Fibroblast of the aortic adventitia (primary cell): ENCODE data around the gene SAP25. TPM values are rescaled to one million over a fixed set of nuclear protein-coding genes. Genes with fewer than 3 reads are reported as not detected.

Experiments used
- DNase-seq: peaks from one replicate; pipeline ENCODE4 v3.0.0-alpha.2; 2010; ENCODE audit warnings: low read depth
- H3K4me3 ChIP-seq: 2 replicates; pipeline ENCODE4 v1.5.1; 2011; ENCODE audit warnings: low read depth, mild to moderate bottlenecking, control low read depth, low read length, moderate library complexity
- CTCF ChIP-seq: IDR thresholded peaks from 2 replicates; pipeline ENCODE4 v1.5.1; 2011; ENCODE audit warnings: mild to moderate bottlenecking, low read length, control low read depth, inconsistent platforms; ENCODE audit not compliant: insufficient read depth
- total RNA-seq: library from RNA; depleted of rRNA; stranded (reverse); fragments of >200 nt; gene quantifications from 2 replicates; pipeline ENCODE4 v1.2.3, GENCODE V29; 2012; ENCODE audit warnings: low replicate concordance

Gene SAP25
- total RNA-seq, 1 donor = not detected

- TF ChIP-seq CTCF = no peak
- no peak overlapping the region for H3K4me3 ChIP-seq
- DNase-seq = no peak
Measured at GRCh38 chr7:100582041-100582579, 8.4 kb upstream of the SAP25 start.

- DNase-seq = no peak
Measured at GRCh38 chr7:100580466-100581283, 7.0 kb upstream of the SAP25 start.

GRCh38 chr7:100578246-100579183 is 4.8 kb upstream of the SAP25 start:
- DNase-seq = no peak
- no peak overlapping the region for H3K4me3 ChIP-seq
- no peak for TF ChIP-seq CTCF

More at GRCh38 chr7:100580466-100581283, 7.0 kb upstream of the SAP25 start:
- no peak for TF ChIP-seq CTCF
- H3K4me3 ChIP-seq = no peak overlapping the region

- H3K4me3 ChIP-seq = no peak overlapping the region
- no peak for TF ChIP-seq CTCF
- no peak for DNase-seq
Measured at GRCh38 chr7:100577507-100577906, 3.8 kb upstream of the SAP25 start.

- no peak overlapping the region for H3K4me3 ChIP-seq
- no peak for DNase-seq
- no peak for TF ChIP-seq CTCF
Measured at GRCh38 chr7:100577103-100577502, 3.4 kb upstream of the SAP25 start.

- no peak for TF ChIP-seq CTCF
- DNase-seq = no peak
- no peak overlapping the region for H3K4me3 ChIP-seq
Measured at GRCh38 chr7:100576384-100576993, 2.8 kb upstream of the SAP25 start.
